ENCODE measurements around the gene TNK2.
A peak's percentile ranks its signal among the peaks of the same experiment; 100 is the strongest.

Gene TNK2

GRCh38 chr3:195895078-195895860 lies 13.1 kb downstream of the TNK2 start:
- TF ChIP-seq, protein P1, sequence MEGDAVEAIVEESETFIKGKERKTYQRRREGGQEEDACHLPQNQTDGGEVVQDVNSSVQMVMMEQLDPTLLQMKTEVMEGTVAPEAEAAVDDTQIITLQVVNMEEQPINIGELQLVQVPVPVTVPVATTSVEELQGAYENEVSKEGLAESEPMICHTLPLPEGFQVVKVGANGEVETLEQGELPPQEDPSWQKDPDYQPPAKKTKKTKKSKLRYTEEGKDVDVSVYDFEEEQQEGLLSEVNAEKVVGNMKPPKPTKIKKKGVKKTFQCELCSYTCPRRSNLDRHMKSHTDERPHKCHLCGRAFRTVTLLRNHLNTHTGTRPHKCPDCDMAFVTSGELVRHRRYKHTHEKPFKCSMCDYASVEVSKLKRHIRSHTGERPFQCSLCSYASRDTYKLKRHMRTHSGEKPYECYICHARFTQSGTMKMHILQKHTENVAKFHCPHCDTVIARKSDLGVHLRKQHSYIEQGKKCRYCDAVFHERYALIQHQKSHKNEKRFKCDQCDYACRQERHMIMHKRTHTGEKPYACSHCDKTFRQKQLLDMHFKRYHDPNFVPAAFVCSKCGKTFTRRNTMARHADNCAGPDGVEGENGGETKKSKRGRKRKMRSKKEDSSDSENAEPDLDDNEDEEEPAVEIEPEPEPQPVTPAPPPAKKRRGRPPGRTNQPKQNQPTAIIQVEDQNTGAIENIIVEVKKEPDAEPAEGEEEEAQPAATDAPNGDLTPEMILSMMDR (conservative IDR thresholded peaks at IDR 0.05; ENCODE audit: low read depth, low read length), result peak; percentile 44
- peak overlapping the region; percentile 66 for H3K4me3 ChIP-seq (ENCODE audit: low read length)
- DNase-seq (ENCODE audit: low read depth), result no peak

- H3K4me3 ChIP-seq (ENCODE audit: low read length), result no peak overlapping the region
- TF ChIP-seq, protein P1 (conservative IDR thresholded peaks at IDR 0.05; ENCODE audit: low read depth, low read length), result no peak
- DNase-seq (ENCODE audit: low read depth), result no peak
Observed at GRCh38 chr3:195893916-195894465, 14.4 kb downstream of the TNK2 start.

DNA sequence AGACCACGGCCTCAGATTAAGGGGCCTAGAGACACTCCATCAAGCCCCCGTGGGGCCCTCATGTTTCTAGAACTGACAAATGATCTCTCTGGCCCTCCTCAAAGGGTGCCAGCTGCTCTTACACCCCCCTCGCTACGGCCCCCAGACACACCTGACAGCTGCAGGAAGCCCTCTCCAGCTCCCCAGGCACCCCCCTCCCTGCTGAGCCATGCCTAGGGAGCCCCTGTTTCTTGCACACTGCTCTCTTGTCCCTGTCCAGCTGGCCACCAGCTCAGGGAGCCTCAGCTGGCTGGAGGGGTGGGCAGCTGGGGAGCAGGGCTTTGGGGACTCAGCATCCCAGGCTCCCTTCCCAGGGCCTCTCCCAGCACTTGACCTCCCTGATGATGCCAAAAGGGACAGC lies 14.8 kb downstream of the TNK2 start:
- no peak overlapping the region for H3K4me3 ChIP-seq (ENCODE audit: low read length)
- no peak for DNase-seq (ENCODE audit: low read depth)
- TF ChIP-seq, protein P1 (conservative IDR thresholded peaks at IDR 0.05; ENCODE audit: low read depth, low read length), result no peak

DNA sequence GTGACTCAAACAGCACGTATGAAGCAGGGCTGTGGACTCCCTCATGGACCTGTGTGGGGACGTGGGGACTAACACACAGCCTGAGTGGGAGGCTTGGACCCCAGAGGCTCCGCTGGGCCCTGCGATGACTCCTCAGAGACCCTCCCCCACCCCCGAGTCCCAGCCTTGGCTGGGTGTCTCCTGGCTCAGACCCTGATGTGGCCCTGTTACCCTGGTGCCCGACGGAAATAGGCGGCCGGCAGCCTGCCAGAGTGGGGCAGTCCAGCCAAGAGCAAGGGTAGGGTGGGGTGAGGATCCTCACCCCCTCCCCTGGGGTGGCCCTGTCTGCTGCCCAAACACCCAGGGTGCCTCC lies 15.3 kb downstream of the TNK2 start:
- peak overlapping the region; percentile 27 for H3K4me3 ChIP-seq (ENCODE audit: low read length)
- TF ChIP-seq, protein P1 (conservative IDR thresholded peaks at IDR 0.05; ENCODE audit: low read depth, low read length), result no peak
- no peak for DNase-seq (ENCODE audit: low read depth)

- no peak for DNase-seq (ENCODE audit: low read depth)
- TF ChIP-seq, protein P1 (conservative IDR thresholded peaks at IDR 0.05; ENCODE audit: low read depth, low read length), result no peak
- H3K4me3 ChIP-seq (ENCODE audit: low read length), result peak overlapping the region; percentile 35
Observed at GRCh38 chr3:195892105-195893043, 16.0 kb downstream of the TNK2 start.

GRCh38 chr3:195891431-195892104 lies 16.8 kb downstream of the TNK2 start:
- H3K4me3 ChIP-seq (ENCODE audit: low read length), result no peak overlapping the region
- no peak for DNase-seq (ENCODE audit: low read depth)
- TF ChIP-seq, protein P1 (conservative IDR thresholded peaks at IDR 0.05; ENCODE audit: low read depth, low read length), result no peak
